GM21576 (cell line): ENCODE results near the gene CUL5.
A peak's percentile ranks its signal among the peaks of the same experiment; 100 is the strongest.
"Not testable (repeated sequence)": the region's sequence is repeated elsewhere in the genome, so short reads cannot be mapped to it uniquely, and the experiment has no call there.

Experiments
- ATAC-seq: cut with Tn5 transposase; IDR thresholded peaks from one replicate; pipeline ENCODE4 v1.9.1; 2021; ENCODE audit warnings: mild to moderate bottlenecking, moderate library complexity; ENCODE audit not compliant: unreplicated experiment

Gene CUL5

GRCh38 chr11:108111126-108111525, 102.4 kb downstream of the CUL5 start:
- no peak for ATAC-seq

- no peak for ATAC-seq
Measured at GRCh38 chr11:108112057-108112456, 103.4 kb downstream of the CUL5 start.

- no peak for ATAC-seq
Measured at GRCh38 chr11:108115500-108116140, 106.9 kb downstream of the CUL5 start.

GRCh38 chr11:108117746-108118371, 109.2 kb downstream of the CUL5 start:
- ATAC-seq, result no peak

DNA sequence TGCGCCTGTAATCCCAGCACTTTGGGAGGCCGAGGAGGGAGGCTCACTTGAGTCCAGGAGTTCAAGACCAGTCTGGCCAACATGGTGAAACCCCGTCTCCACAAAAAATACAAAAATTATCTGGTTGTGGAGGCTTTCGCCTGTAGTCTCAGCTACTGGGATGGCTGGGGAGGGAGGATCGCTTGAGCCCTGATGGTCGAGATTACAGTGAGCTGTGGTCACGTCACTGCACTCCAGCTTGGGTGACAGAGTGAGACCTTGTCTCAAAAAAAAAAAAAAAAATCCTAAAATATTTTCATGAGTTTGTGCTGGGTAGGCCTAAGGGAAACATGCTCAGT, 112.2 kb downstream of the CUL5 start:
- ATAC-seq, result not testable (repeated sequence)

- ATAC-seq, result peak; percentile 94
Measured at GRCh38 chr11:108121274-108122155, 112.8 kb downstream of the CUL5 start, which contains the start of gene ACAT1. Gene ACAT1, plus strand, starts transcription at chr11:108121567. Its CDS starts 40 bp downstream, at chr11:108121607.

DNA sequence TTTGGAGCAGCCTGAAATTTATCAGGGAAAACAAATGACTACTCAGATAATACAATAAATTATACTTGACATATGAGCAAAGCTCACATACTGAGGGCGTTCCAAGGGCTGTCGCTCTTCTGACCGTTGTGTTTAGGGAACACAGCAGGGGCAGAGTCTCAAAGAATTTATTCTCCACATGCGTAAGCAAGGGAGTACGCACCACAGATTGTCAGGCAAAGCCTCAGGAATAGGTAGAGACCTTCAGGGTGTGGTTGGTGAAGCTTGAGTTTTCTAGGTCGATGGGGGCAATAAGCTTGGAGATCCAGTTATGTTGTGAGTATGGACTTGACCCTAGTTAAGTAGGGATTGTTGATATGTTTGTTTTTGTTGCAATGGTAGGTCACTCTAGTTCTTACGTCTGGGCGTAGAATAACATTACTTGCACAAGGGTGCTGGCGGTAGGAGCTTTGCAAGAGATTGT, 113.5 kb downstream of the CUL5 start:
- ATAC-seq, result no peak

- no peak for ATAC-seq
Measured at GRCh38 chr11:108125096-108125495, 116.4 kb downstream of the CUL5 start.

DNA sequence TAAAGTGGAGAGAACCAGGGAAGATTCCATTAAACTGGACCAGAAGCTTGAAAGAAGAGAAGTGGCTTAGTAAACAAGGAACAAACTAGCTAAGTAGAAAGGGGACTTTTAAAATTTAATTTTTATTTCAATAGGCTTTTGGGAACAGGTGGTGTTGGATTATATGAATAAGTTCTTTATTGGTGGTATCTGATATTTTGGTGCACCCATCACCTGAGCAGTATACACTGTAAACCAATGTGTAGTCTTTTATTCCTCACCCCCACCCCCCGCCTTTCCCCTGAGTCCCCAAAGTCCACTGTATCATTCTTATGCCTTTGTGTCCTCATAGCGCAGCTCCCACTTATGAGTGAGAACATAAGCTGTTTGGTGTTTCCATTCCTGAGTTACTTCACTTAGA, 120.1 kb downstream of the CUL5 start:
- no peak for ATAC-seq

DNA sequence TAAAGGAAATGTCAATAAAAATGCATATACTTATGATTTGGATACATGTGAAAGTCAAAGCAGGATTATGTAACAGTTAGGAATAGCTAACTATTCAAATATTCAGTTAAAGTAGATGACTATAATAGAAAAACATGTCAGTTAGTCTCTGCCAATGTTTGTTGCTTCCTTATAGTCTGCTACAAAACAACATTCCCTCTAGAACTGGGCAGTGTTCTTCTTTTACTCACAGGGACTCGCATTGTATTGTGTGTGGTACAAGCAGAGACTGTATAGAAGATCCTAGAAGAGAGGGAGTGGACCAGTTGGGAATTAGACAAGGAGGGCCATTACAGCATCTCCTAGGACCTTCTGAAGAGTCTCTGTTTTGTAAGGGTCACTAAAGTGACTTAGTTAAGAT, 123.3 kb downstream of the CUL5 start:
- no peak for ATAC-seq

- ATAC-seq, result not testable (repeated sequence)
Measured at GRCh38 chr11:108132993-108133538, 124.4 kb downstream of the CUL5 start.

DNA sequence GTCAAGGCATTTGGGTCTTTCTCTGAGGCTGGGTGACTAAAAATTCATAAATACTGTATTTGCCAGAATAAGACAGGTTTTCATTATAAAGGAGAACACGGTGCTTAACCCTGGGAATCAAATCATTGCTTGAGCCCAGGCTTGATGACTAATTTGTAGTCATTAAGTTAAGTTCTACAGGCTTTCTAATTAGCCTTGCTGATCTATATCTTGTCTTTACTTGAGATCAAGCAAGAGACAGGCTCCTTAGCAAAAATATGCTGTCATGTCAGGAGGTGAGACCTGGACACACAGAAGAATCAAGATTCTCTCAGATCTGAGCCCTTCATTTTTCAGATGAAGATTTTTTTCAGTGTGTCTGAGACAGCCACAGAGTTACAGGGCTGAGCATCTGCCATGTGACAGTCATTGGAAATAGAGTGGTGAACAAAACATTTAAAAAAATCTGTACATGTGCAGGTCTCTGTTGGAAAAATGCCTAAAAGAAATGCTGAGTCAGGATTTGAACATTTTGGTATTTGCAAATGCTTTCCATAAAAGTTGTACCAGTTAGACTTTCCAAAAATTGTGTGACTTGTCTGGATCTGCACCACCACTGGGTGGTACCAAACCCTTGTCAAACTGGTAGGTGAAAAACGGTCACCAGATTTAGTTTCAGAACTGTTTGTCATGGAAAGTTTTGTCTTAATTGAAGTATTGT, 127.3 kb downstream of the CUL5 start:
- peak; percentile 69 for ATAC-seq

DNA sequence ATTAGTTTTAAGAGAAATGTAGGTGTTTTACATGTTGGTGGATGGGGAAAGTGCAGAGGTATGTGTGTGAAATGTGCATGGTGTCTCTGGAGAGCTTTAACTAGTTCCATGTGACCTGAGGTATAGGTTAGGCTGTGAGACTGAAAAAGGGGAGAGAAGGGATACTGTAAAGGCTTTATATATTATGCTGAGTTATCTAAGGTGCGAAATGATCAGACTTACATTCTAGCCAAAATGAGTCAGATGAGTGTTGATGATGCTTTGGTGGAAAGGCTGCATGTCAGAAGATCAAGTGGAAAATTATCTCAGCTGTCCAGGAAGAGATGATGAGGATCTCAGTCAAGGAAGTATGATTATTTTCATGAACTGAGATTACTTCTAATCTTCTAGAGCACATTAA, 128.5 kb downstream of the CUL5 start:
- no peak for ATAC-seq

- ATAC-seq, result no peak
Measured at GRCh38 chr11:108142304-108142703, 133.6 kb downstream of the CUL5 start.

GRCh38 chr11:108144615-108145014, 135.9 kb downstream of the CUL5 start:
- ATAC-seq, result no peak

DNA sequence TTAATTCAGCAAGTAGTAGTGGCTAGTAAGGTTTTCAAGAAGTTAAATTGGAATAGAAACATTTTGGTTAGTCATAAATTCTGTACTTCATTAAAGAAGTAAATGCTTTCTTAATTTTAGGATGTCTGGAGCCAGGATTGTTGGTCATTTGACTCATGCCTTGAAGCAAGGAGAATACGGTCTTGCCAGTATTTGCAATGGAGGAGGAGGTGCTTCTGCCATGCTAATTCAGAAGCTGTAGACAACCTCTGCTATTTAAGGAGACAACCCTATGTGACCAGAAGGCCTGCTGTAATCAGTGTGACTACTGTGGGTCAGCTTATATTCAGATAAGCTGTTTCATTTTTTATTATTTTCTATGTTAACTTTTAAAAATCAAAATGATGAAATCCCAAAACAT, 138.5 kb downstream of the CUL5 start:
- ATAC-seq, result no peak

DNA sequence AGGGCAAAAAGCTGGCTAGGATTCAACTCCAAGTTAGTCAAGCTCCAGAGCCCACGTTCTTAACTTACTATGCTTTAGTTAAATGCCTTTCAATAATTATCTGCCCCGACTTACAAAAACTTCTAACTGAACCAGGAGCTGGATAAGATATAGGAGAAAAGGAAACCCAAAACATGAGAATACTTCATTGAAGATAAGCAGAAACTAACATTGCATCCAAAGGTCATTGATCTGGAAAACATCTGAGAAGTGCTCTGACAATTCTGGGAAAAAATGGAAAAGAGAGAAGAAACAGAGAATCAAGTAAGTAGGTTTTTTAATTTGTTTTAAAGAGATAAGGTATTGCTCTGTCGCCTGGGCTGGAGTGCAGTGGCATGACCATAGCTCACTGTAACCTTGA, 139.9 kb downstream of the CUL5 start:
- ATAC-seq, result no peak

DNA sequence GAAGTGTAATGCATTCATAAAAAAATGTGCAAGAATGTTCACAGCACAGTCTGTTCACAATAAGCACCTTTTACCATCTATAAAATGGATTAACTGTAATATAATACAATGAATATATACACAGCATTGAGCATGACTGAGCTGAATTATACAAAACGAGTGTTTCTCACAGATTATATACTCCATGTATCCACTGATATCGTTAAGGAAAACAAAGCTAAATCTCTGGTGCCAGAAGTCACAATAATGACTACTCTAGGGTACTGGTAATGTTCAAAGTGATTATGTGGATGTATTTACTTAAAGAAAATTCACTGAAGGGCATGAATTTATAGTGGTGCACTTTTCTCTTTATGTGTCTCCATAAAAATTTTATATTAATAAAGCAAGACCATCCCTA, 145.9 kb downstream of the CUL5 start:
- ATAC-seq, result no peak
